H1 (cell line): ENCODE measurements around the gene TNFRSF14. TPM values are rescaled to one million over a fixed set of nuclear protein-coding genes. Genes with fewer than 3 reads are reported as not detected.

ENCODE experiments used
- CTCF ChIA-PET: fragments of 300-600 bp; sonication (Branson Sonifier 250); formaldehyde crosslinking; loops from one replicate; lab custom pipeline; 2021; ENCODE audit not compliant: partially characterized antibody; lab: Charles Lee
- POLR2A ChIA-PET: fragments of 300-600 bp; sonication (Branson Sonifier 250); formaldehyde crosslinking; loops from one replicate; lab custom pipeline; 2021; ENCODE audit warnings: inconsistent platforms; ENCODE audit not compliant: partially characterized antibody; lab: Charles Lee
- DNase-seq, 2 experiments: peaks; one replicate each; pipeline versions ENCODE4 v3.0.0 to v3.0.0-alpha.2; 2010 to 2022; ENCODE audit warnings: low spot score in 2 of 2, low read depth in 1 of 2, mixed read lengths in 1 of 2
- FAIRE-seq: peaks from 2 replicates; lab custom pipeline; 2011; peaks lifted over from hg19 to GRCh38; lab: Jason Lieb, UNC
- H2AFZ ChIP-seq: 2 replicates; pipeline ENCODE4 v1.8.1; 2012; ENCODE audit warnings: low read length, inconsistent platforms
- H2AK5ac ChIP-seq: 2 replicates; pipeline ENCODE4 v1.6.1; 2013; ENCODE audit warnings: low read depth, low read length
- H2BK120ac ChIP-seq: replicated peaks from 2 replicates; pipeline ENCODE3; 2013; ENCODE audit warnings: low read depth, low read length, inconsistent platforms
- H2BK12ac ChIP-seq: 2 replicates; pipeline ENCODE4 v1.6.1; 2013; ENCODE audit warnings: low read depth, low read length
- H2BK15ac ChIP-seq: 2 replicates; pipeline ENCODE4 v1.6.1; 2013; ENCODE audit warnings: low read length
- H2BK20ac ChIP-seq: 2 replicates; pipeline ENCODE4 v1.6.1; 2013; ENCODE audit warnings: low read length
- H2BK5ac ChIP-seq: 2 replicates; pipeline ENCODE4 v1.6.1; 2013; ENCODE audit warnings: low read depth, low read length
- H3K14ac ChIP-seq: 2 replicates; pipeline ENCODE4 v1.6.1; 2013; ENCODE audit warnings: inconsistent platforms; ENCODE audit not compliant: insufficient read length
- H3K18ac ChIP-seq: 2 replicates; pipeline ENCODE4 v1.6.1; 2013; ENCODE audit warnings: low read length; ENCODE audit errors: extremely low read depth
- H3K23ac ChIP-seq: 2 replicates; pipeline ENCODE4 v1.6.1; 2013; ENCODE audit warnings: inconsistent platforms; ENCODE audit not compliant: insufficient read length
- H3K23me2 ChIP-seq: 2 replicates; pipeline ENCODE4 v1.6.1; 2013; ENCODE audit warnings: low read depth, low read length
- H3K27ac ChIP-seq: 2 replicates; pipeline ENCODE4 v1.6.1; 2011; ENCODE audit warnings: low read depth, low read length, inconsistent platforms
- H3K27me3 ChIP-seq, 4 experiments: replicated peaks in 1 of 4; 1 replicate in 1 of 4; 2 replicates in 3 of 4; pipeline versions ENCODE4 v1.6.1 to v1.8.1; 2011 to 2013; ENCODE audit warnings: low read length in 3 of 4, mild to moderate bottlenecking in 3 of 4, inconsistent platforms in 2 of 4, mixed read lengths in 2 of 4, moderate library complexity in 1 of 4; ENCODE audit not compliant: control insufficient read depth in 3 of 4, insufficient read depth in 3 of 4; ENCODE audit errors: extremely low read depth in 1 of 4
- H3K36me3 ChIP-seq, 4 experiments: 2 replicates each; pipeline versions ENCODE4 v1.6.1 to v1.8.1; 2011 to 2013; ENCODE audit warnings: mild to moderate bottlenecking in 4 of 4, low read length in 3 of 4, moderate library complexity in 2 of 4, control low read depth in 1 of 4, inconsistent platforms in 1 of 4; ENCODE audit not compliant: insufficient read depth in 4 of 4, control insufficient read depth in 2 of 4
- H3K4ac ChIP-seq: replicated peaks from 2 replicates; pipeline ENCODE3; 2013; ENCODE audit warnings: low read length, low read depth, mixed read lengths, inconsistent platforms; ENCODE audit not compliant: insufficient read length
- H3K4me1 ChIP-seq, 4 experiments: replicated peaks in 1 of 4; 1 replicate in 1 of 4; 2 replicates in 3 of 4; pipeline versions ENCODE4 v1.6.1 to v1.8.1; 2011 to 2013; ENCODE audit warnings: low read length in 3 of 4, inconsistent platforms in 2 of 4, mixed read lengths in 1 of 4; ENCODE audit not compliant: insufficient read depth in 4 of 4, control insufficient read depth in 3 of 4
- H3K4me2 ChIP-seq, 2 experiments: 2 replicates each; pipeline versions ENCODE4 v1.6.1 to v1.8.1; 2011 to 2013; ENCODE audit warnings: low read depth in 2 of 2, low read length in 2 of 2, control low read depth in 1 of 2, inconsistent platforms in 1 of 2, mild to moderate bottlenecking in 1 of 2; ENCODE audit not compliant: insufficient read depth in 1 of 2
- H3K4me3 ChIP-seq, 4 experiments: fragments of 200-600, 300-600 bp in 1 of 4; sonication (generic), shearing (Covaris generic), sonication (Bioruptor Twin) in 1 of 4; 2 replicates each; pipeline versions ENCODE4 v1.5.1 to v1.8.1; 2011 to 2016; ENCODE audit warnings: low read length in 4 of 4, low read depth in 3 of 4, control low read depth in 2 of 4, inconsistent platforms in 2 of 4, mild to moderate bottlenecking in 2 of 4, mixed read lengths in 1 of 4, moderate library complexity in 1 of 4; ENCODE audit not compliant: insufficient read depth in 2 of 4; ENCODE audit errors: extremely low read depth in 1 of 4
- H3K56ac ChIP-seq: replicated peaks from 2 replicates; pipeline ENCODE3; 2013; ENCODE audit warnings: low read depth, mild to moderate bottlenecking, mixed read lengths, low read length, inconsistent platforms; ENCODE audit not compliant: insufficient read length
- H3K79me1 ChIP-seq: 2 replicates; pipeline ENCODE4 v1.6.1; 2013; ENCODE audit warnings: low read depth, low read length, control low read depth
- H3K79me2 ChIP-seq, 2 experiments: 2 replicates each; pipeline versions ENCODE4 v1.6.1 to v1.8.1; 2012 to 2013; ENCODE audit warnings: low read length in 2 of 2, mild to moderate bottlenecking in 2 of 2, inconsistent platforms in 1 of 2; ENCODE audit not compliant: insufficient read depth in 2 of 2, control insufficient read depth in 1 of 2
- H3K9ac ChIP-seq, 4 experiments: replicated peaks in 1 of 4; 1 replicate in 1 of 4; 2 replicates in 3 of 4; pipeline versions ENCODE4 v1.6.1 to v1.8.1; 2011 to 2013; ENCODE audit warnings: low read depth in 3 of 4, low read length in 3 of 4, control low read depth in 2 of 4, mild to moderate bottlenecking in 2 of 4, moderate library complexity in 2 of 4, inconsistent platforms in 1 of 4; ENCODE audit errors: extremely low read depth in 1 of 4
- H3K9me3 ChIP-seq, 2 experiments: 2 replicates each; pipeline versions ENCODE4 v1.6.1 to v1.8.1; 2012 to 2013; ENCODE audit warnings: mild to moderate bottlenecking in 2 of 2, moderate library complexity in 2 of 2, control low read depth in 1 of 2, inconsistent platforms in 1 of 2, low read depth in 1 of 2, low read length in 1 of 2, mixed read lengths in 1 of 2; ENCODE audit not compliant: insufficient read depth in 2 of 2
- H4K20me1 ChIP-seq, 2 experiments: replicated peaks in 1 of 2; 2 replicates each; pipeline versions ENCODE3 to v1.8.1; 2011 to 2013; ENCODE audit warnings: inconsistent platforms in 2 of 2, low read length in 2 of 2, mild to moderate bottlenecking in 1 of 2; ENCODE audit not compliant: insufficient read depth in 2 of 2, control insufficient read depth in 1 of 2
- H4K5ac ChIP-seq: 2 replicates; pipeline ENCODE4 v1.6.1; 2013; ENCODE audit warnings: low read length, low read depth, mixed read lengths, inconsistent platforms; ENCODE audit not compliant: insufficient read length
- H4K8ac ChIP-seq: 2 replicates; pipeline ENCODE4 v1.8.0; 2013; ENCODE audit warnings: mild to moderate bottlenecking, moderate library complexity, low read length, inconsistent platforms; ENCODE audit not compliant: insufficient read depth; ENCODE audit errors: extremely low read depth
- H4K91ac ChIP-seq: replicated peaks from 2 replicates; pipeline ENCODE3; 2013; ENCODE audit warnings: low read length, mixed read lengths, inconsistent platforms; ENCODE audit not compliant: insufficient read length
- ATF3 ChIP-seq: IDR thresholded peaks from 2 replicates; pipeline ENCODE4 v1.6.1; 2011; ENCODE audit warnings: low read depth, mild to moderate bottlenecking, low read length; ENCODE audit not compliant: insufficient read depth
- BRCA1 ChIP-seq: IDR thresholded peaks from 2 replicates; pipeline ENCODE4 v1.6.1; 2012; ENCODE audit warnings: low read depth, low read length, improper control_type of control experiment
- FOSL1 ChIP-seq: IDR thresholded peaks from 2 replicates; pipeline ENCODE4 v1.6.1; 2011; ENCODE audit warnings: mild to moderate bottlenecking, low read depth, low read length, moderate library complexity; ENCODE audit not compliant: insufficient read depth
- KDM4A ChIP-seq: IDR thresholded peaks from one replicate; pipeline ENCODE4 v1.7.1; 2012; ENCODE audit warnings: low read depth, mild to moderate bottlenecking, moderate library complexity, low read length, inconsistent platforms; ENCODE audit not compliant: severe bottlenecking
- KDM5A ChIP-seq: fragments of 200-600 bp; IDR thresholded peaks from 2 replicates; pipeline ENCODE4 v1.7.1; 2012; ENCODE audit warnings: mild to moderate bottlenecking, low read length, inconsistent platforms, mixed read lengths
- PHF8 ChIP-seq: fragments of 200-600 bp; sonication (generic); conservative IDR thresholded peaks from 2 replicates; pipeline ENCODE4 v1.7.1; 2012; ENCODE audit warnings: low read depth, mild to moderate bottlenecking, inconsistent platforms, low read length, moderate library complexity
- RBBP5 ChIP-seq: IDR thresholded peaks from 2 replicates; pipeline ENCODE4 v1.7.1; 2012; ENCODE audit warnings: low read depth, mild to moderate bottlenecking, inconsistent platforms, low read length, moderate library complexity, borderline replicate concordance
- SP4 ChIP-seq: IDR thresholded peaks from 2 replicates; pipeline ENCODE4 v1.6.1; 2012; ENCODE audit warnings: low read length, inconsistent platforms
- USF2 ChIP-seq: IDR thresholded peaks from 2 replicates; pipeline ENCODE4 v1.6.1; 2011; ENCODE audit warnings: low read length, improper control_type of control experiment
- whole genome bisulfite sequencing, 2 experiments: shearing (Covaris generic) in 1 of 2; methylation state at CpG; one replicate each; pipeline versions ENCODE4 v1.1.6 to v1.1.7; 2013 to 2015; ENCODE audit warnings: low lambda C conversion rate in 2 of 2, mixed read lengths in 2 of 2, inconsistent platforms in 1 of 2, low coverage in 1 of 2, missing lambda C conversion rate in 1 of 2; ENCODE audit not compliant: insufficient replicate concordance in 2 of 2, insufficient coverage in 1 of 2, insufficient read length in 1 of 2; ENCODE audit errors: extremely low coverage in 1 of 2, missing lambda C conversion rate in 1 of 2; 5-methylcytosine and 5-hydroxymethylcytosine counted together
- polyA plus RNA-seq, 7 experiments: library from polyadenylated mRNA; depleted of rRNA in 3 of 7; stranded (reverse) in 5 of 7; unstranded in 2 of 7; fragments of >200 nt in 5 of 7; fragments of 200-250 nt in 2 of 7; gene quantifications; 1 replicate in 5 of 7; 2 replicates in 1 of 7; 4 replicates in 1 of 7; pipeline versions ENCODE4 v1.2.1 to v1.2.3, GENCODE V29; 2011 to 2013; ENCODE audit warnings: missing spikeins in 2 of 7, mixed read lengths in 2 of 7
- total RNA-seq: library from RNA; stranded (reverse); fragmentation: NEBNext Ultra II Directional; extraction: Animal tissue kit (Norgen Biotek cat#: 25700); gene quantifications from 2 replicates; pipeline ENCODE4 v1.2.1, GENCODE V29; 2021

TNFRSF14 gene
- total and polyA plus RNA-seq, 2 of the 8 experiments (the other 6 are each of a cell fraction or from before 2014, with no cell fraction given), result 0.36 to 0.50 TPM

GRCh38 chr1:2603521-2604155 is 47.5 kb downstream of the TNFRSF14 start:
- no peak overlapping the region for H2BK20ac ChIP-seq
- no peak overlapping the region for H2BK12ac ChIP-seq
- no peak overlapping the region for H3K14ac ChIP-seq
- H3K9ac ChIP-seq, result no peak overlapping the region
- H3K4me1 ChIP-seq, result no peaks in the 10 kb centered on the region; a peak in 1 of 7 replicates
- no peak overlapping the region for H3K27ac ChIP-seq
- no peak overlapping the region for H3K4me2 ChIP-seq
- no peaks in the 10 kb centered on the region for H3K79me2 ChIP-seq
- H3K9me3 ChIP-seq, result no peaks in the 10 kb centered on the region
- TF ChIP-seq KDM5A (no peak), USF2 (no peak), ATF3 (no peak), RBBP5 (no peak), PHF8 (no peak), KDM4A (no peak), BRCA1 (no peak), FOSL1 (no peak), SP4 (no peak)
- H2AK5ac ChIP-seq, result no peak overlapping the region
- no peak overlapping the region for H4K8ac ChIP-seq
- FAIRE-seq (no peak), DNase-seq (no peak)
- POLR2A ChIA-PET, result no interaction called here
- no peaks in the 10 kb centered on the region for H3K23me2 ChIP-seq
- H3K23ac ChIP-seq, result no peak overlapping the region
- H3K79me1 ChIP-seq, result no peaks in the 10 kb centered on the region
- H2BK5ac ChIP-seq, result no peak overlapping the region
- no peak overlapping the region for H4K91ac ChIP-seq
- no peak overlapping the region for H3K56ac ChIP-seq
- H3K4ac ChIP-seq, result no peak overlapping the region
- no peak overlapping the region for H4K5ac ChIP-seq
- no peaks in the 10 kb centered on the region for H4K20me1 ChIP-seq
- CTCF ChIA-PET, result interaction anchor here (1.4 kb wide), 1 partner anchor 11 kb away, joined by 3 read pairs; no protein-coding TSS in a partner anchor
- no peak overlapping the region for H2AFZ ChIP-seq
- H2BK15ac ChIP-seq, result no peak overlapping the region
- no peak overlapping the region for H3K18ac ChIP-seq
- H3K36me3 ChIP-seq, result no peaks in the 10 kb centered on the region
- H3K4me3 ChIP-seq, result no peak overlapping the region
- 90% methylated on average over 12 of the region's 25 CpGs; no CpG with 5 or more reads in 1 of the 2 experiments for WGBS, 2 experiments
- no peak overlapping the region for H2BK120ac ChIP-seq
- H3K27me3 ChIP-seq, result no peaks in the 10 kb centered on the region
